HepG2 (cell line): Measurements from ENCODE around the gene L1CAM. TPM values are rescaled to one million over a fixed set of nuclear protein-coding genes. Genes with fewer than 3 reads are reported as not detected.

Experiments used
- BCL6 ChIP-seq: IDR thresholded peaks from 2 replicates; pipeline ENCODE4 v1.6.1; 2016; ENCODE audit warnings: missing genetic modification reagents, missing compliant biosample characterization
- CC2D1A ChIP-seq: sonication (generic); formaldehyde crosslinking; IDR thresholded peaks from 2 replicates; pipeline ENCODE4 v1.8.1; 2023; ENCODE audit warnings: mild to moderate bottlenecking, missing genetic modification reagents
- ETV5 ChIP-seq: IDR thresholded peaks from 2 replicates; pipeline ENCODE4 v1.6.1; 2018; ENCODE audit warnings: missing biosample characterization, missing genetic modification reagents, inconsistent platforms, borderline replicate concordance
- IRF2 ChIP-seq: IDR thresholded peaks from 2 replicates; pipeline ENCODE4 v1.6.1; 2018; ENCODE audit warnings: missing genetic modification reagents, missing compliant biosample characterization
- JARID2 ChIP-seq: sonication (generic); formaldehyde crosslinking; IDR thresholded peaks from 2 replicates; pipeline ENCODE4 v1.8.1; 2023; ENCODE audit warnings: missing genetic modification reagents, inconsistent platforms; ENCODE audit not compliant: insufficient replicate concordance
- KMT2B ChIP-seq: IDR thresholded peaks from 2 replicates; pipeline ENCODE4 v1.6.1; 2016; ENCODE audit warnings: missing genetic modification reagents, missing compliant biosample characterization
- MXI1 ChIP-seq: IDR thresholded peaks from 3 replicates; pipeline ENCODE4 v1.6.1; 2012; ENCODE audit warnings: low read depth, low read length, inconsistent platforms, borderline replicate concordance
- SP2 ChIP-seq: sonication (generic); formaldehyde crosslinking; IDR thresholded peaks from 2 replicates; pipeline ENCODE4 v1.5.1; 2020; ENCODE audit warnings: mild to moderate bottlenecking, missing genetic modification reagents
- TARDBP ChIP-seq: sonication (generic); formaldehyde crosslinking; IDR thresholded peaks from 2 replicates; pipeline ENCODE4 v1.8.0; 2022; ENCODE audit warnings: mild to moderate bottlenecking, missing genetic modification reagents
- ZFP82 ChIP-seq: sonication (generic); formaldehyde crosslinking; IDR thresholded peaks from 2 replicates; pipeline ENCODE4 v1.5.1; 2020; ENCODE audit warnings: mild to moderate bottlenecking, missing genetic modification reagents, borderline replicate concordance
- ZNF143 ChIP-seq: sonication (generic); formaldehyde crosslinking; IDR thresholded peaks from 2 replicates; pipeline ENCODE4 v1.4.0; 2020; ENCODE audit warnings: missing genetic modification reagents
- ZNF556 ChIP-seq: sonication (generic); formaldehyde crosslinking; IDR thresholded peaks from 2 replicates; pipeline ENCODE4 v1.4.0; 2020; ENCODE audit warnings: mild to moderate bottlenecking, missing genetic modification reagents, borderline replicate concordance
- ZNF607 ChIP-seq: sonication (generic); formaldehyde crosslinking; IDR thresholded peaks from 2 replicates; pipeline ENCODE4 v1.5.1; 2020; ENCODE audit warnings: missing genetic modification reagents, mild to moderate bottlenecking, borderline replicate concordance
- ZSCAN31 ChIP-seq: sonication (generic); formaldehyde crosslinking; IDR thresholded peaks from 2 replicates; pipeline ENCODE4 v1.5.0; 2020; ENCODE audit warnings: low read depth, mild to moderate bottlenecking, missing genetic modification reagents
- polyA plus RNA-seq, 8 experiments: library from polyadenylated mRNA; depleted of rRNA in 3 of 8; stranded (reverse) in 7 of 8; unstranded in 1 of 8; fragments of >200 nt; fragmentation: Illumina TruSeq in 4 of 8; extraction: Trizol in 4 of 8; gene quantifications; 2 replicates each; pipeline versions ENCODE4 v1.2.1 to v1.2.3, GENCODE V29; 2011 to 2016; ENCODE audit warnings: low read depth in 4 of 8, missing spikeins in 1 of 8, mixed read lengths in 1 of 8; ENCODE audit not compliant: insufficient read depth in 1 of 8
- total RNA-seq, 5 experiments: library from RNA; depleted of rRNA; stranded (reverse); fragments of >200 nt; fragmentation: Illumina TruSeq; extraction: Trizol; gene quantifications; 2 replicates each; pipeline ENCODE4 v1.2.3, GENCODE V29; 2016; ENCODE audit warnings: low read depth in 1 of 5
- TF ChIP-seq, protein P1 (sequence below): sonication (generic); formaldehyde crosslinking; IDR thresholded peaks from 2 replicates; pipeline ENCODE4 v1.4.0; 2020; ENCODE audit warnings: missing genetic modification reagents, borderline replicate concordance
- TF ChIP-seq, protein P2 (sequence below): sonication (generic); formaldehyde crosslinking; IDR thresholded peaks from 2 replicates; pipeline ENCODE4 v1.5.0; 2020; ENCODE audit warnings: mild to moderate bottlenecking, missing genetic modification reagents
- TF ChIP-seq, protein P3 (sequence below): sonication (generic); formaldehyde crosslinking; IDR thresholded peaks from 2 replicates; pipeline ENCODE4 v1.4.0; 2020; ENCODE audit warnings: missing genetic modification reagents
- TF ChIP-seq, protein P4 (sequence below): sonication (generic); formaldehyde crosslinking; IDR thresholded peaks from 2 replicates; pipeline ENCODE4 v1.4.0; 2020; ENCODE audit warnings: missing genetic modification reagents
- TF ChIP-seq, protein P5 (sequence below): sonication (generic); formaldehyde crosslinking; IDR thresholded peaks from 2 replicates; pipeline ENCODE4 v1.5.1; 2020; ENCODE audit warnings: missing genetic modification reagents, mild to moderate bottlenecking, borderline replicate concordance

L1CAM gene
- total and polyA plus RNA-seq, 2 of the 13 experiments (the other 11 are each of a cell fraction or from before 2014, with no cell fraction given): 1.4 to 2.0 TPM

DNA sequence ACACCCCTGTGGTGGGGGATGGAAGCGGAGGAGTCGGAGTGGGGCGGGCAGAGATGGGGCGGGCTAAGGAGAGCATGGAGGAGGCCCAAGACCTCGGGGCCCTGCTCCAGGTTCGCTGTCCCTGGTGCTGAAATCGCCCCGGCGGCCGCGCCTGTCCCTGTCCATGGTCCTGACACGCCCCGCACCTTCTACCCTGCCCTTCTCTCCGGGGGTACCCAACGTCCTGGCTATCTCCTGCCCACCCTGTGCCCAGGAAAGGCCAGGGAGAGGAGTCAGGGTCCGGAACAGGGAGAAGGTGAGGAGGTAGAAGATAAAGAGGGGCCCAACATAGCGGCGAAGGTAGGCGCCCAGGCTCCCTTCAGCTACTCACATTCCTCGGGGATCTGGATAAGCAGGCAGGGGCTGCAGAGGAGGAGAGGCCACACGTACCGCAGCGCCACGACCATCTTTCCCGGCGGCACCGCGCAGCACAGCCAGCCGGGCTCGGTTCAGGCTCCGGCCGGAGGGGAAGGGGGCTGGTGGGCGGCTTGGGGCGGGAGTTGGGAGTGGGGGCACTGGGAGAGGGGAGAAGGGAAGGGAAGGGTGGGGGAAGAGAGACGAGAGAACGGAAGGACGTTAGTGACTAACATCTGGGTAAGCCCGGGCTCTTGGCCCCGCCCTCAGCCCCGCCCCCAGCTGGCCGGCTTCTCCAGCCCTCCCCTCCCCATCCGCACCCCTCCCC lies 10.4 kb downstream of the L1CAM start (continued):
- TF ChIP-seq, protein P1, sequence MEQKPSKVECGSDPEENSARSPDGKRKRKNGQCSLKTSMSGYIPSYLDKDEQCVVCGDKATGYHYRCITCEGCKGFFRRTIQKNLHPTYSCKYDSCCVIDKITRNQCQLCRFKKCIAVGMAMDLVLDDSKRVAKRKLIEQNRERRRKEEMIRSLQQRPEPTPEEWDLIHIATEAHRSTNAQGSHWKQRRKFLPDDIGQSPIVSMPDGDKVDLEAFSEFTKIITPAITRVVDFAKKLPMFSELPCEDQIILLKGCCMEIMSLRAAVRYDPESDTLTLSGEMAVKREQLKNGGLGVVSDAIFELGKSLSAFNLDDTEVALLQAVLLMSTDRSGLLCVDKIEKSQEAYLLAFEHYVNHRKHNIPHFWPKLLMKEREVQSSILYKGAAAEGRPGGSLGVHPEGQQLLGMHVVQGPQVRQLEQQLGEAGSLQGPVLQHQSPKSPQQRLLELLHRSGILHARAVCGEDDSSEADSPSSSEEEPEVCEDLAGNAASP (CRISPR knock-in tag): peak; percentile 99
- TF ChIP-seq, protein P2, sequence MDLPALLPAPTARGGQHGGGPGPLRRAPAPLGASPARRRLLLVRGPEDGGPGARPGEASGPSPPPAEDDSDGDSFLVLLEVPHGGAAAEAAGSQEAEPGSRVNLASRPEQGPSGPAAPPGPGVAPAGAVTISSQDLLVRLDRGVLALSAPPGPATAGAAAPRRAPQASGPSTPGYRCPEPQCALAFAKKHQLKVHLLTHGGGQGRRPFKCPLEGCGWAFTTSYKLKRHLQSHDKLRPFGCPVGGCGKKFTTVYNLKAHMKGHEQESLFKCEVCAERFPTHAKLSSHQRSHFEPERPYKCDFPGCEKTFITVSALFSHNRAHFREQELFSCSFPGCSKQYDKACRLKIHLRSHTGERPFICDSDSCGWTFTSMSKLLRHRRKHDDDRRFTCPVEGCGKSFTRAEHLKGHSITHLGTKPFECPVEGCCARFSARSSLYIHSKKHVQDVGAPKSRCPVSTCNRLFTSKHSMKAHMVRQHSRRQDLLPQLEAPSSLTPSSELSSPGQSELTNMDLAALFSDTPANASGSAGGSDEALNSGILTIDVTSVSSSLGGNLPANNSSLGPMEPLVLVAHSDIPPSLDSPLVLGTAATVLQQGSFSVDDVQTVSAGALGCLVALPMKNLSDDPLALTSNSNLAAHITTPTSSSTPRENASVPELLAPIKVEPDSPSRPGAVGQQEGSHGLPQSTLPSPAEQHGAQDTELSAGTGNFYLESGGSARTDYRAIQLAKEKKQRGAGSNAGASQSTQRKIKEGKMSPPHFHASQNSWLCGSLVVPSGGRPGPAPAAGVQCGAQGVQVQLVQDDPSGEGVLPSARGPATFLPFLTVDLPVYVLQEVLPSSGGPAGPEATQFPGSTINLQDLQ (CRISPR knock-in tag): peak; percentile 99
- peak; percentile 98 for TF ChIP-seq KMT2B (CRISPR knock-in tag)
- TF ChIP-seq ZNF607 (CRISPR knock-in tag): peak; percentile 100
- peak; percentile 71 for TF ChIP-seq SP2 (CRISPR knock-in tag)
- TF ChIP-seq ZNF556 (CRISPR knock-in tag): peak; percentile 86; the same call in 1 of the 2 replicates
- peak; percentile 88 for TF ChIP-seq ETV5
- TF ChIP-seq, protein P3, sequence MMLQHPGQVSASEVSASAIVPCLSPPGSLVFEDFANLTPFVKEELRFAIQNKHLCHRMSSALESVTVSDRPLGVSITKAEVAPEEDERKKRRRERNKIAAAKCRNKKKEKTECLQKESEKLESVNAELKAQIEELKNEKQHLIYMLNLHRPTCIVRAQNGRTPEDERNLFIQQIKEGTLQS: peak; percentile 98
- TF ChIP-seq JARID2 (CRISPR knock-in tag): peak; percentile 100
- TF ChIP-seq, protein P4, sequence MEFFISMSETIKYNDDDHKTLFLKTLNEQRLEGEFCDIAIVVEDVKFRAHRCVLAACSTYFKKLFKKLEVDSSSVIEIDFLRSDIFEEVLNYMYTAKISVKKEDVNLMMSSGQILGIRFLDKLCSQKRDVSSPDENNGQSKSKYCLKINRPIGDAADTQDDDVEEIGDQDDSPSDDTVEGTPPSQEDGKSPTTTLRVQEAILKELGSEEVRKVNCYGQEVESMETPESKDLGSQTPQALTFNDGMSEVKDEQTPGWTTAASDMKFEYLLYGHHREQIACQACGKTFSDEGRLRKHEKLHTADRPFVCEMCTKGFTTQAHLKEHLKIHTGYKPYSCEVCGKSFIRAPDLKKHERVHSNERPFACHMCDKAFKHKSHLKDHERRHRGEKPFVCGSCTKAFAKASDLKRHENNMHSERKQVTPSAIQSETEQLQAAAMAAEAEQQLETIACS: peak; percentile 72
- TF ChIP-seq, protein P5, sequence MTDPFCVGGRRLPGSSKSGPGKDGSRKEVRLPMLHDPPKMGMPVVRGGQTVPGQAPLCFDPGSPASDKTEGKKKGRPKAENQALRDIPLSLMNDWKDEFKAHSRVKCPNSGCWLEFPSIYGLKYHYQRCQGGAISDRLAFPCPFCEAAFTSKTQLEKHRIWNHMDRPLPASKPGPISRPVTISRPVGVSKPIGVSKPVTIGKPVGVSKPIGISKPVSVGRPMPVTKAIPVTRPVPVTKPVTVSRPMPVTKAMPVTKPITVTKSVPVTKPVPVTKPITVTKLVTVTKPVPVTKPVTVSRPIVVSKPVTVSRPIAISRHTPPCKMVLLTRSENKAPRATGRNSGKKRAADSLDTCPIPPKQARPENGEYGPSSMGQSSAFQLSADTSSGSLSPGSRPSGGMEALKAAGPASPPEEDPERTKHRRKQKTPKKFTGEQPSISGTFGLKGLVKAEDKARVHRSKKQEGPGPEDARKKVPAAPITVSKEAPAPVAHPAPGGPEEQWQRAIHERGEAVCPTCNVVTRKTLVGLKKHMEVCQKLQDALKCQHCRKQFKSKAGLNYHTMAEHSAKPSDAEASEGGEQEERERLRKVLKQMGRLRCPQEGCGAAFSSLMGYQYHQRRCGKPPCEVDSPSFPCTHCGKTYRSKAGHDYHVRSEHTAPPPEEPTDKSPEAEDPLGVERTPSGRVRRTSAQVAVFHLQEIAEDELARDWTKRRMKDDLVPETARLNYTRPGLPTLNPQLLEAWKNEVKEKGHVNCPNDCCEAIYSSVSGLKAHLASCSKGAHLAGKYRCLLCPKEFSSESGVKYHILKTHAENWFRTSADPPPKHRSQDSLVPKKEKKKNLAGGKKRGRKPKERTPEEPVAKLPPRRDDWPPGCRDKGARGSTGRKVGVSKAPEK (CRISPR knock-in tag): peak; percentile 68; the same call in 1 of the 2 replicates
- TF ChIP-seq BCL6: peak; percentile 93
- peak; percentile 100 for TF ChIP-seq ZFP82 (CRISPR knock-in tag)
- TF ChIP-seq IRF2 (CRISPR knock-in tag): peak; percentile 97
- peak; percentile 68; the same call in 1 of the 2 replicates for TF ChIP-seq TARDBP (CRISPR knock-in tag)
- peak; percentile 91; the same call in 2 of the 3 replicates for TF ChIP-seq MXI1
- TF ChIP-seq CC2D1A (CRISPR knock-in tag): peak; percentile 99
- peak; percentile 100 for TF ChIP-seq ZSCAN31 (CRISPR knock-in tag)
- peak; percentile 71 for TF ChIP-seq ZNF143 (CRISPR knock-in tag)
